GM12892 (cell line): Measurements from ENCODE around the gene PACS1.

Experiments
- POLR2AphosphoS5 ChIP-seq: IDR thresholded peaks from 2 replicates; pipeline ENCODE4 v1.6.1; 2011; ENCODE audit warnings: low read depth, low read length, control low read depth
- TAF1 ChIP-seq: IDR thresholded peaks from 2 replicates; pipeline ENCODE4 v1.6.1; 2011; ENCODE audit warnings: low read depth, mild to moderate bottlenecking, control low read depth, low read length, borderline replicate concordance

DNA sequence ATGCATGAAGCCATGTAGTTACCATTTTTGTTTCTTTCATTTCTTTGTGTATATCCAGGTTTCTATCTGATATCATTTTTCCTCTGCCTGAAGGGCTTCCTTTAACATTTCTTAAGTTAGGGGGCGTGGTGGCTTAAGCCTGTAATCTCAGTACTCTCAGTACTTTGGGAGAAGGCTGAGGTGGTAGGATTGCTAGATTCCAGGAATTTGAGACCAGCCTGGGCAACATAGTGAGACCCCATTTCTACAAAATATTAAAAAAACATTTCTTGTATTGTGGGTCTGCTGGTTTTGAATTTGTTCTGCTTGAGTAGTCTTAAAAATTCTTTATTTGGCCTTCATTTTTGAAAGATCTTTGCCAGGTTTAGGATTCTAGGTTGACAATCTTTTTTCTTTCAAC lies 5.5 kb upstream of the PACS1 start:
- TF ChIP-seq POLR2AphosphoS5 (no peak), TAF1 (no peak)
